Right lung (tissue), 5 donors: ENCODE results near the gene L2HGDH. TPM values are rescaled to one million over a fixed set of nuclear protein-coding genes. Genes with fewer than 3 reads are reported as not detected.

ENCODE experiments used
- DNase-seq, 2 donors: peaks; one replicate each; pipeline ENCODE4 v3.0.0-alpha.2; 2013
- polyA plus RNA-seq, 5 donors: library from polyadenylated mRNA; unstranded; fragments of 120-200 nt; gene quantifications; one replicate each; pipeline versions ENCODE4 v1.2.1 to v1.2.3, GENCODE V29; 2013; ENCODE audit warnings: inconsistent platforms in 1 of 5, low replicate concordance in 1 of 5; ENCODE audit not compliant: insufficient read length in 5 of 5, insufficient read depth in 1 of 5

The L2HGDH gene
- polyA plus RNA-seq, 5 donors = 4.2 to 7.0 (median 5.8) TPM

DNA sequence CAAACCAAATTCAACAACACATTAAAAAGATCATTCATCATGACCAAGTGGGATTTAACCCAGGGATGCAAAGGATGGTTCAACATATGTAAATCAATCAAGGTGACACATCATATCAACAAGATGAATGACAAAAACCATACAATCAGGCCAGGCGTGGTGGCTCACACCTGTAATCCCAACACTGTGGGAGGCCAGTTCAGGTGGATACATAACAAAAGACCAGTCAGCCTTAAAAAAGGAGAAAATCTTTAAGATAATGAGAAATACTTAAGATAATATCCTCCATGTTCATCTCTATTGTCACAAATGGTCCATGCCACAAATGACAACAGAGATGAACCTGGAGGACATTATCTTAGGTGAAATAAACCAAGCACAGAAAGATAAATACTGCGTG lies 12.4 kb downstream of the L2HGDH start:
- DNase-seq = no peak

DNA sequence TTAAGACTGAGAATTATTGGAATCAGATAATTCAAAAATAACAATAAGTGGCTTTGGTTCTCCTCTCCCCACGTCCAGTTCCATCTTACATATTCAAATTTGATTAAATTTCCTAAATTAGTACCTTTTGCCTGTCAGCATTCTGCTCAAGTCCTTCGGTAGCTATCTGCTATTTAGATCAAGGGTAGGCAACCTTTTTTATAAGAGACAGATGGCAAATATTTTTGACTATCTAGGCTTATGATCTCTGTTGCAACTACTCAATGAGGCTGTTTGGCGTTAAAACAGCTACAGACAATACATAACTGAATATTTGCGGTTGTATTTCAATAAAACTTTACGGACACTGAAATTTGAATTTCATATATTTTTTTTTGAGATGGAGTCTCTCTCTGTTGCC lies 21.7 kb downstream of the L2HGDH start:
- DNase-seq = no peak

DNA sequence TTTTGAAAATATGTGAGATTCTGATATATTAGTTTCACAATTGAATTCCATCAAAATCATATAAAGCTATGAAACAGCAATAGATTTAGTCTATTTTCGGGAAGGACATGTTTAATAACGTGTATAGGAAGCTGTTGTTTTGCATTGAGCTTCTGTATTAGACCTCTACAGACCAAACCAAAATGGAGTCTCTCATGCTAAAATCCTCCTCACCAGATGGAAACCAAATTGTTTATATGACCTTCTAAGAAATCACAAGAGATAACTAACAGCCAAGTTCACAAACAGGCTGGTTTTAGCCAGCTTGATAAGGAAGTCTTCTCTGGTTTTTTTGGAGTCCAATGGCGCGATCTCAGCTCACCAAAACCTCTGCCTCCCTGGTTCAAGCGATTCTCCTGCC lies 23.9 kb downstream of the L2HGDH start:
- DNase-seq = no peak

DNA sequence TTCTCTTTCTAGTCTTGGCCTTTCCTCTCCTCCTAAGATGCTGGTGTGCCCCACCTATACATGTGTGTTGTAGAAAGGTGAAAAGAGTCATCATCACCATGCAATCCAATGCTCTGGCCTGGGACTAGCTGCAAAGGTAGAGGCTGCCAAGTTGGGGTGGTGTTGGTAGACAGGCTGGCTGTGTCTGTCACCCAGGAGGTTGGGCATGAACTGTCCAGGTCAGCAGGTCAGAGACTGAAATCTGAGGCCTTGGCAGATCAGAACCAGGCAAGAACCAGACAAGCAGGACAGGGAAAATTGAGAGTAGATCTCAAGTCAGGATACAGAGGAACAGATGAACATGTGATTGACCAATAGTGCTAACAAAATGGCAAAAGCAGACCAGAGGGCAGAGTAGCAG lies 26.2 kb downstream of the L2HGDH start:
- no peak for DNase-seq

DNA sequence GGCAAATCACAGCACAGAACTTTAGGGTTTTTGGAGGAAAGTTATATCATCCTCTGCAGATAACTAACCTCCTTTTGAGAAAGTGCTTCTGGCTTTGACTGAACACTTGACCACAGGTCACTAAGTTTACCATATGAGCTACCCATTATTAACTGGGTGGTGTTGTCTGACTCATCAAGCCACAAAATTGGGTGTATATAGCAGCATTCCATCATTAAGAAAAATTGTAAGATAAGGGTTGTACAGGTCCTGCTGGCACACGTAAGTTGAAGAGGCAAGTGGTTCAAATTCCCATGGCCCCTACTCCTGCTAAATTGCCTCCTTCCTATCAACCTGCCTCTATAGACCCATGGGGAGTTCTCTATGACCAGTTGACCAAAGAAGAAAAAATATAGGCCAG lies 39.5 kb downstream of the L2HGDH start:
- no peak for DNase-seq

DNA sequence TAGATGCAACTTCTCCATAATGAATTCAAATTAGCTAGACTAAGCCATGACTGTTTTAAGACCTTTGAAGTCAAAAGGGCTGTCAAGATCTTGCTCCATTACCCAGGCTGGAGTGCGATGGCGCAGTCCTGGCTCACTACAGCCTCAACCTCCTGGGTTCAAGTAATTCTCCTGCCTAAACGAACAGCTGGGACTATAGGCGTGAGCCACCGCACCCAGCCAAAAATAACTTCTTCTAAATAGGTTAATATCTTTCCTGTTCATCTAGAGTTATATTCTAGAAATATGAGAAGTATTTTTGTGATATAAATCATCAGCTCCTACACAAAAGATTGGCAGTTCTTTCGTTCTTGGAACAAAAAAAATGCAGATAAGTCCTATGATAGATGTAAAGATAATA lies 41.1 kb downstream of the L2HGDH start:
- DNase-seq = no peak

DNA sequence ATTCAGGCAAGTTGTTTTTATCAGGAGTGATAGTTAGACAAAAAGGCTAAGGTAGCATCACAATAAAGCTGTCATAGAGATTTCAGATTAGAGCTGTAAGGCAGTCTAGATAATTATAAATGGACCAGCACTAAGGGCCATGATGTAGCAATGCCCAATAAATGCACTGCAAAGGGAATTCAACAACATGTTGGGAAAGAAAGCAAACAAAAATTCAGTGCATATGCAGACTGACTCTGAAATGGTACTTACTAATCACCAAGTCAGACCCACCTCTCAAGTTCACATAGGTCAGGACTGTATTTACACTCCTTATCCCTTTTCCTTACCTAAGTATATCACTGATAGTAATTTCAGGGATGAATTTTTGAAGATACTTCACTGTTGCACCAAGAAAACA lies 47.0 kb downstream of the L2HGDH start:
- no peak for DNase-seq

DNA sequence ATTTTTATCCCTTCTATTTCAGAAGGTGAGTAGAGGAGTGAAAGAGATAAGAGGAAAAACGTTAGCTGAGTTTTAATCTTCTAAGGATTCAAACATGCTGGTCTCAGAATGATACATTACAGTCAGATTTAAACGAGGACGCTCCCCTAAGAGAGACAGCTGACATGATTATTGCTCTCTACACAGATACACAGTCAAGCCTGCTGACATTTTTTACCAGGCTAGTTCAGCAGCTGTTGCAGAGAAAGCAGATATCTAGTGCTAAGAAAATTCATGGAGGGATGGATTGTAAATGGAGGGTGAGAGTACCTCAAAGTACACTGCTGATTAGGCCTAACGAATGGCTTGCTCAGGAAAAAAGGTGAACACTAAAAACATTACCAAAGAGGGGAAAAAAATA lies 48.7 kb downstream of the L2HGDH start:
- DNase-seq = no peak

DNA sequence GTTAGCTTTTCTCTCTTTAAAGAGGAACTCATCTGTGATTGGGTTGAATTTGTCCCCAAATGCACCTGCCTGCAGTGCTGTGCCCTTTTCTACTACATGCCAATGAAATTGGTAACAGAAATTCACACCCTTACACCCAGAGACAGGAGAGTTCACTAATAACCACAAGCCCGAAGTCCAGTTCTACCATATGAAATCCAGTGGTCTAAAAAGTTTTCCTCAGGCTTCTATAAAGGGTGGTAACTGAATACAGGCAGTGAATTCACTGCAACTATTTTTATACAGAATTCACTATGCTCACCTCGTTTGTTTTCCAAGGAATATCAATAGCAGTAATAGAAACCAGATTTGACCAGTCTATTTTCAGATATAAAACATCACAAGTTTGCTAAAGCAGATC lies 49.2 kb downstream of the L2HGDH start:
- DNase-seq = no peak

DNA sequence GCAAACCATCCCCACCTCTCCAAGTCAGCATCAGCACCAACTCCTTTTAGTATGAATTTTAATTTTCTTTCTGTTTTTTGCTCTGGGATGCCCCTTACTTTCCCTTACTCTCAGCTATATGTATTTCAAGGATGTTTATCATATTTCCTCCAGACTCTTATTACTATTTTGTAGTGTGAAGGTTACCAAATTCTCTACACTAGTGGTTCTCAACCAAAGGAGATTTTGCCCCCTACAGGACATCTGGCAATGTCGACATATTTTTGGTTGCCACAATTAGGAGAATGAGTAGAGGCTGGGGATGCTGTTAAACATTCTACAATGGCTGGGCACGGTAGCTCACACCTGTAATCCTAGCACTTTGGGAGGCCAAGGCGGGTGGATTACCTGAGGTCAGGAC lies 51.5 kb downstream of the L2HGDH start:
- DNase-seq = peak in 1 of 2 donors; percentile 2

DNA sequence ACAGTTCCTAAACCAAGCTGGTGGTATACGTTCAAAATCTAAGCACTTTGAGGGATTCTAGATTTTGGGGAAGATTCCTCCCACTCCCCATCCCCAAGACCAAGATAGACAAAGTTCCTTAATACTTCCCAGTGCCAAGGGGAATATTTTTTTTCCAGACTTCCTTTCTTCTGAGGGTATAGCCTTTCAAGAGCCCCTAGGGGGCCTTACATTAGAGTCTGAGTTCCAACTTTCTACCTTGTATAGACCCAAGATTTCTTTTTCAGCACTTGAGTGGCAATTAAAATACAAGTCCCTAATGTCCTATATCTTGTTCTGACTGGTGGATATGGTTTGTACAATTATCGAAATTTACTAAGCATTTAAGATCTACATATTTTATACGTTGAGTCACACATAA lies 52.0 kb downstream of the L2HGDH start:
- DNase-seq = no peak

DNA sequence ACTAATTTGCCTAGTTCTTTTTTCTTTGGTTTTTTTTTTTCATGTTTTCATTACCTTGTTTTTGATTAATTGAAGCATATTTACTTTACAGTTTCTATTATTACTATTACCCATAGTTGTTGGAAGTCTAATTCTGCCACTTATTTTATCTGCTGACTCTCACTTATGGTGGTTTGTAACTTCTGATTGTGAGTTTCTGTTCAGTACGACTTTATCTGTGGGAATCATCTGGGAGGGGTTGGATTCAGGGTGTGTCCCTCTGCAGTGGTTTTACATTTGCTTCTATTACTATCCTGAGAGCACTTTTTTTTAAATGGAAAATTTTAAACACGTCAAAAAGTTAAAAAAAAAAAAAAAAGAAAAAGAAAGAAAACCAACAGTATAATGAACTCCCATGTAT lies 54.3 kb downstream of the L2HGDH start:
- no peak for DNase-seq

DNA sequence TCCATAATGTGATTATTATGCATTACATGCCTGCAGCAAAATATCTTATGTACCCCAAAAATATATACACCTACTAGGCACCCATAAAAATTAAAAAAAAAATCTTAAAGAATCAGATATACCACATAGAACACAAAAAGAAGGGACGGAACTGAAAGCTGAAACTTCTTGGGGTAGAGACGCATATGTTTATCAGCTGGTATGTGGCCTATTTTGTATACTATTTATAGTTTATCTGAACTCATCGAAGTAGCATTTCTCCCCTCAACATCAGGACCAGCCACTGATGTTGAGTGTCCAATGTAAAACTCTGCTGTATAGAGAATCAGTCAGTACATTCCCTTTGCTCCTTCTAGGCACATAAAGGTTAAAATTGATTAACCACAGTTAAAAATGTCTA lies 57.8 kb downstream of the L2HGDH start:
- no peak for DNase-seq

DNA sequence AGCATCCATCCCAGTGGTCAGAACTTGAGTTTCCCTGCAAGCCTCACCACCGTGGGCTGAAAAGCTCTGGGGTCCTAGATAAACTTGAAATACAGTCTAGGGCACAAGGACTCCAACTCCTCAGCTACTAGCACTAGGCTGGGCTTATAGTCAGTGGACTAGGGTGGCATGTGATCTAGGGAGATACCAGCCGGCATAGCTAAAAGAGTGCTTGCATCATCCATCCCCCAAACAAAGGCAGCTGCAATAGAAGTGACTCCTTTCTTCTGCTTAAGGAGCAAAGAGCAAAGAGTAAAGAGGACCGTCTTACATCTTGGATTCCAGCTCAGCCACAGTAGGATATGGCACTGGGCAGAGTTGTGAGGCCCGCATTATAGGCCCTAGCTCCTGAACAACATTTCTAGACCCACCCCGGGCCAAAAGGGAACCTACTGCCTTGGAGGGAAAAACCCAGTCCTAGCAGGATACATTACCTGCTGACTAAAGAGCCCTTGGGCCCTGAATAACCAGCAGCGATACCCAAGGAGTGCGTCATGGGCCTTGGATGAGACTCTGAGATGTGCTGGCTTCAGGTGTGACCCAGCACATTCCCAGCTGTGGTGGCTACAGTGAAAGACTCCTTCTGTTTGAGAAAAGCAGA lies 62.8 kb downstream of the L2HGDH start:
- DNase-seq = no peak

DNA sequence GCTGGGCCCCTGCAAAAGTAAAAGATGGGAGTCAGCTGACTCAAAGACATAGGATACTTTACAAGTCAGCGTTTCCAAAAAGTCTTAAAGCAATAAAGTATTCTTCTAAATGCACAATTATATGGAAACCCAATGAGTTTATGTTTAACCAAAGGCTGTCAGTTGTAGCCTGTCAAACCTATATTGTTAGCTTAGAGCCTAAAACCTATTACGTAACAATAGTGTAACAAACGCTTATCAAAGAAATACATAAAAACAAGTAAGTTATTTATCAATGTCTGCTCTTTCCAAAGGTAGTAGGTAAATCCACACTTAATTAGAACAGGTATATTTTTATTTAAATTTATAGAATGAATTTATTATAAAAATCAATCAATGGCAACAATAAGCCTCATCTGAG lies 64.8 kb downstream of the L2HGDH start:
- DNase-seq = no peak

DNA sequence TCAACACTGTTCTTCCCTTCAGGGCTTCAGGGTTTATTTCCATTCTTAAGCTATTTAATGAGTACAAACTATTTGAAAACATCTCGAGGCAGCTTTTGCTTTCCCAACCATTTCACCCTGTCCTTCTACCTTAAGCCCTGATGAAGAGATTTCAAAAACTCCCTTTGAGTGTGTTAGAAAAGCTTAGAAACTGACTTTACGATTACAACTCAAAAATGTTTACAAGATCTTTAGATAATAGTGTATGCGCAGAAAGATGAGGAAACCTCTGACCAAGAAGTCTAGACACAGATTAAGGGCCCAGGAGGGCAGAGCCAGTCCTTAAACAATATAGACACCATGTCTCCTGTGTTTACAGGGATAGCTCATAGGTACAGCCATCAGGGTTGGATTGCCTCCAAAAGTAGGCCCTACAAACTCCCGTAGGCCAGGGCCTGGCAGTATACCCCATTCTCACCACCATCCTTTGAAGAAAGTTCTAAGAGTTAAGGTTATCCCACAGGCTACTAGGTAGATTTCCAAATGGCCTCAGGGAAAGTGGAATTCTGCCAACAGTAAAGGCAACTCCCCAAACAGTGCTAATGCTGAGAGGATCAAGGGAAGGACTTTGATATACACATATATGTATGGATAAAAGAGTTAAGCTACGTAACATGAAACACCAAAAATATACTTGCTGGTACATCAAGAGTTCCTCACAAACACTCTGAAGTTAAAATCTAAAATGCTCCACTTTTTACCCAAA lies 69.3 kb downstream of the L2HGDH start:
- no peak for DNase-seq

DNA sequence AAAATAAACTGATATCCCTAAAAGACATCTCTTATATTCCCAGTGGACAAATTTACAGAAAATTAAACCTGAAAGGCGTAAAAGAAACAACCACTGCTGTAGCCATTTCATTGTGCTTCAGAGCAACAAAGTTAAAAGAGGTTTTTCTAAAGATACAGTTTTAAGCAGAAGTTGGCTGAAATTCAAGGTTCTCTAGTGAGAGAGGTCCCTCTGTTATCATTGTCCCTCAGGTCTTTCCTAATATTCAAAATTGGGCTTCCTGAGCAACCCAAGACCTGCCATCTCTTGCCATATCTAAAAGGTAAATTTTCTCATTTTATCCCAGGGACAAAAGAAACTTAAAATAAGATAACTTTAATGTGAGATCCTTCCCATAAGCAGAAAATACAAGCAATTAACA lies 69.9 kb downstream of the L2HGDH start:
- DNase-seq = no peak

DNA sequence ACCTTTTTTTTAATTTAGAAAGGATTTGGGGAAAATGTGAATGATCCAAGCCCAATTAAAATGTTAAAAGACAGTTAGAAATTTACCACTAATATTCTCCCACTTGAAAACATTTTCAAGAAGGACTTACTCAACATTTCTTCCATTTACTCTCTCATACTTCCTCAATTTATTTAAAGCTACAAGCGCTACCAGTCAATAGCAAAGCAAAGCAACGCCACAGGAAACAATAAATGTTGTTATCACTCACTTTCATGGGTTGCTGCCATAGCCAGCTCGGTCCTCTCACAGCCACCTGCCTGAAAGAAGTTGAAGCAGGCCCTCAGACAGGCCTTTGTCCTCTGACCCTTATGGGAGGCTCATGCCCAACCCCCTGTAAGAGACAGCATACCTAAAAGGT lies 74.6 kb downstream of the L2HGDH start:
- no peak for DNase-seq

DNA sequence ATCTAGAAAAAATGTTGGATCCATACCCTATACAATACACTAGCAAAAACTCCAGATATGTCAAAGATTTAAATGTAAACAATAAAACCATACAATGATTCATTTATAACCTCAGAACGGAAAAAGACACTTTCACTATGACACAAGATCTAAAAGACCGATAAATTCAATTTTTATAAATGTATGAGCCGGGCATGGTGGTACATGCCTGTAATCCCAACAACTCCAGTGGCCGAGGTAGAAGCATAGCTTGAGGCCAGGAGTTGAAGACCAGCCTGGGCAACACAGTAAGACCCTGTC lies 78.1 kb downstream of the L2HGDH start:
- no peak for DNase-seq

DNA sequence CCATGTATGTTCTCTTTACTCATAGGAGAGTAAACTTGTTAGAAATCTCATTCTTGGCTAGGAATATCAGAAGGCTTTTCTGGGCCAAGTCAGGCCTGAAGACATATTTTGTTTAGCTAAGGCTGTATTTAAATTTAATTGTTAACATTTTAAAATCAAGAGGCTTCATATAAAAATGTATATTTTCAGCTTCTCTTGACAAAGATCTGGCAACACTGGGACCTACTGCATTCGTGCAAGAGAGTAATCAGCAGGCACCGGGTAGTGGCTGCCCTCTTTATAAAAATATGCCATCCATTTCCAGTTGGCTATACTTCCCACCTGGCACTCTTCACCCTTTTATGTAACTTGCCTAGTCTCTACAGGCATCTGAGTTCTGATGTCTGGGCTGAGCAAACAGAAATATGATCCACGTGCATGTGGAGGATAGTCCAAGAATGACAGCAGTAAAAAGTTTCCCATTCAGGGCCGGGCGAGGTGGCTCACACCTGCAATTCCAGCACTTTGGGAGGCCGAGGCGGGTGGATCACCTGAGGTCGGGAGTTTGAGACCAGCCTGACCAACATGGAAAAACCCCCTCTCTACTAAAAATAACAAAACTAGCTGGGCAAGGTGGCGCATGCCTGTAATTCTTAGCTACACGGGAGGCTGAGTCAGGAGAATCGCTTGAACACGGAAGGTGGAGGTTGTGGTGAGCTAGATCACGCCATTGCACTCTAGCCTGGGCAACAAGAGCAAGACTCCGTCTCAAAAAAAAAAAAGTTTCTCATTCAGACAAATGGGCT lies 78.7 kb downstream of the L2HGDH start:
- DNase-seq = no peak

DNA sequence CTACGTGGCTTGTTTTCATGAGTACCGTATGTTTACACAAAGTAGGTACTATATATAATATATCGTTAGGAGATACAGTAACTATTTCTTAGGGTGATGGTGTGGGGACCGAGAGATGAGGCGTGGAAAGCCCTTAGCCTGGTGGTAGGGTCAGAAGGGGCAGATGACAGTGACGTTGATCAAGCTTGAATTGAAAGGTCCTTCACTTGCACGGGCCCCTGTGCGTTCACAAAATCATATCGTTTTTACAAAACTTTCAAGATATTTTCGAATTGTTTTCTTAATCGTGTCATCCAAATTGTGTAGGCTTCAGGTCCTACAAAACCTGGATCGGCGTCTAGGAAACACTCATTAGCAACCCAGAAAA lies 79.8 kb downstream of the L2HGDH start:
- no peak for DNase-seq

DNA sequence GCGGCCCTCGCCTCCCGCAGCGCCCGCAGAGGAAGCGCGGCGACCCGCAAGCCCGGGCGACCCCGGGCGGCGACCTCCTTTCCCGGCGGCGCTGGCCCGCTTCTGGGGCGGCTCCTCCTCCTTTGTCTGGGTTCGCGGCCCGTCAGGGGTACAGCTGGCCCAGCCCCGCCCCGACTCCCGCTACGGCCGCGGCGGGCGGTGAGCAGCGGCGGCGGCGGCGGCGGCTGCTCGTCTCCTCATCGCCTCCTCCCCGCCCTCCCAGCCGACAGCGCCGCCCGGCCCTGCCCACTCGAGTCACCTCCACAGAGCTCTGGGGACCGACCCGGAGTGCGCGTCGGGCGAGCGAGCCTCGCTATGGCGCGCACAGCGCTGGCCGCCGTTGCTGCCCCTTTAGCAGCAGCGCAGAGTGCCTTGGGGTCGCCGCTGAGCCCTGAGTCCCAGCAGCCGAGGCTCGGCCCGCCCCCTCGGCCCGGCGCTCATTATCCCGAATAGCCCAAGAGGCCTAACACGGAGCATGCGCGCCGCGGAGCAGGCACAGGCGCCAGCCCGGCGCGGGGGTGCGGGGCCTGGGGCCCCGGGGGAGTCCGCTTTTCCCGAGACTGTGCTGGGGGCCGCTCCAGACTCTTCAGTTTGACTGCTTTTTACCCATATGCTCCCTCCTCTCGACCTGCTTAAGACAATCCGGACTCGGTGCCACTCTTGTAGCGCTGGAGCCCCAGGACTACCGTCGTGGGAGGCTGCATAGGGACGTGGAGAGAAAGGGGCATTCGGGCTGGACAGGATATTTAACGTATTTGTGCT lies 80.4 kb downstream of the L2HGDH start, which contains the start of gene SOS2:
Gene SOS2, minus strand, starts transcription at position 104 of the 801 bp plus-strand sequence. CDS start 295 bp downstream, outside the sequence.
- peak; percentile 92 for DNase-seq
